WI38 (cell line): ENCODE results near the gene RALY.

Experiments used
- H3K4me3 ChIP-seq: 2 replicates; pipeline ENCODE4 v1.5.1; 2011; ENCODE audit warnings: low read depth, mild to moderate bottlenecking, control low read depth, low read length
- CTCF ChIP-seq: IDR thresholded peaks from 2 replicates; pipeline ENCODE4 v1.5.1; 2012; ENCODE audit warnings: low read depth, mild to moderate bottlenecking, control low read depth, low read length

The RALY gene

GRCh38 chr20:34085544-34086040, 91.9 kb downstream of the RALY start:
- TF ChIP-seq CTCF, result no peak
- no peak overlapping the region for H3K4me3 ChIP-seq

- TF ChIP-seq CTCF, result no peak
- no peak overlapping the region for H3K4me3 ChIP-seq
These were observed 94.8 kb downstream of the RALY start for GRCh38 chr20:34088305-34089174.

GRCh38 chr20:34089175-34089479, 95.4 kb downstream of the RALY start:
- H3K4me3 ChIP-seq, result no peak overlapping the region
- TF ChIP-seq CTCF, result no peak

GRCh38 chr20:34089655-34090345, 96.1 kb downstream of the RALY start:
- TF ChIP-seq CTCF, result no peak
- no peak overlapping the region for H3K4me3 ChIP-seq

- H3K4me3 ChIP-seq, result no peak overlapping the region
- TF ChIP-seq CTCF, result no peak
These were observed 96.9 kb downstream of the RALY start for GRCh38 chr20:34090645-34091044.

GRCh38 chr20:34091637-34092200, 98.0 kb downstream of the RALY start:
- no peak for TF ChIP-seq CTCF
- no peak overlapping the region for H3K4me3 ChIP-seq

GRCh38 chr20:34093895-34094294, 100.2 kb downstream of the RALY start:
- no peak overlapping the region for H3K4me3 ChIP-seq
- no peak for TF ChIP-seq CTCF
